Transverse colon (tissue), 4 donors: ENCODE results near the gene TTC6. TPM values are rescaled to one million over a fixed set of nuclear protein-coding genes. Genes with fewer than 3 reads are reported as not detected.
A peak's percentile ranks its signal among the peaks of the same experiment; 100 is the strongest.

ENCODE experiments used
- DNase-seq: peaks from one replicate; pipeline ENCODE4 v3.0.0-alpha.2; 2019
- H3K27ac ChIP-seq, 4 donors: fragments of 200-600 bp; sonication (generic); 2 replicates each; pipeline ENCODE4 v1.5.1; 2016 to 2018; ENCODE audit warnings: inconsistent platforms in 4 of 4
- H3K27me3 ChIP-seq: fragments of 200-600 bp; sonication (generic); 2 replicates; pipeline ENCODE4 v1.5.1; 2017; ENCODE audit warnings: inconsistent platforms
- H3K36me3 ChIP-seq, 4 donors: fragments of 200-600 bp; sonication (generic); 2 replicates each; pipeline ENCODE4 v1.5.1; 2017 to 2019; ENCODE audit warnings: inconsistent platforms in 4 of 4
- H3K4me1 ChIP-seq, 4 donors: fragments of 200-600 bp; sonication (generic); 2 replicates each; pipeline ENCODE4 v1.5.1; 2017 to 2020; ENCODE audit warnings: inconsistent platforms in 4 of 4
- H3K4me3 ChIP-seq, 4 donors: fragments of 200-600 bp; sonication (generic); 1 replicate in 1 of 4; 2 replicates in 3 of 4; pipeline versions ENCODE4 v1.5.1 to v1.6.1; 2017 to 2019; ENCODE audit warnings: inconsistent platforms in 4 of 4
- H3K9me3 ChIP-seq, 2 donors: fragments of 200-600 bp; sonication (generic); 2 replicates each; pipeline ENCODE4 v1.5.1; 2017 to 2019; ENCODE audit warnings: inconsistent platforms in 2 of 2
- EP300 ChIP-seq: sonication (generic); formaldehyde crosslinking; IDR thresholded peaks from one replicate; pipeline ENCODE4 v1.6.1; 2017; ENCODE audit warnings: antibody characterized with exemption, low read depth
- POLR2A ChIP-seq: fragments of 450-650 bp; IDR thresholded peaks from one replicate; pipeline ENCODE4 v1.6.1; 2016; ENCODE audit warnings: antibody characterized with exemption, mild to moderate bottlenecking, moderate library complexity
- POLR2AphosphoS5 ChIP-seq, 3 donors: sonication (generic); formaldehyde crosslinking; IDR thresholded peaks; one replicate each; pipeline ENCODE4 v1.6.1; 2016; ENCODE audit warnings: antibody characterized with exemption in 3 of 3
- WGBS, 2 donors: methylation state at CpG; one replicate each; pipeline ENCODE4 v1.1.5; 2018; ENCODE audit warnings: low coverage in 1 of 2; 5-methylcytosine and 5-hydroxymethylcytosine counted together
- in situ Hi-C, 4 donors: fragments of 200-750 bp; cut with MboI; loops; one replicate each; pipeline versions ENCODE4 v1.15.0 to v1.15.1; 2017; ENCODE audit warnings: low sequenced_read_pairs in 3 of 4, low pct_ligation_motif_present in 1 of 4, low pct_unique_long_range_greater_than_20kb in 1 of 4
- intact Hi-C: fragments of 100-400 bp; cut with DNase I; formaldehyde crosslinking; loops from one replicate; pipeline ENCODE4 v1.15.1; 2023; ENCODE audit warnings: low total_unique reads
- total RNA-seq, 4 donors: library from RNA; depleted of rRNA; stranded (reverse); fragments of >200 nt; gene quantifications; one replicate each; pipeline ENCODE4 v1.1.0, GENCODE V29; 2016
- TF ChIP-seq, protein P1 (sequence below), 5 experiments: fragments of 200-600 bp in 3 of 5; fragments of 450-650 bp in 2 of 5; sonication (generic) in 3 of 5; IDR thresholded peaks; 1 replicate in 2 of 5; 2 replicates in 3 of 5; pipeline ENCODE4 v1.5.1; 2016 to 2017; ENCODE audit warnings: antibody characterized with exemption in 5 of 5, inconsistent platforms in 3 of 5, mild to moderate bottlenecking in 2 of 5, moderate library complexity in 1 of 5

Gene TTC6
- total RNA-seq, 4 donors from 2014 or later, result 1.5 to 12.5 (median 4.9) TPM

DNA sequence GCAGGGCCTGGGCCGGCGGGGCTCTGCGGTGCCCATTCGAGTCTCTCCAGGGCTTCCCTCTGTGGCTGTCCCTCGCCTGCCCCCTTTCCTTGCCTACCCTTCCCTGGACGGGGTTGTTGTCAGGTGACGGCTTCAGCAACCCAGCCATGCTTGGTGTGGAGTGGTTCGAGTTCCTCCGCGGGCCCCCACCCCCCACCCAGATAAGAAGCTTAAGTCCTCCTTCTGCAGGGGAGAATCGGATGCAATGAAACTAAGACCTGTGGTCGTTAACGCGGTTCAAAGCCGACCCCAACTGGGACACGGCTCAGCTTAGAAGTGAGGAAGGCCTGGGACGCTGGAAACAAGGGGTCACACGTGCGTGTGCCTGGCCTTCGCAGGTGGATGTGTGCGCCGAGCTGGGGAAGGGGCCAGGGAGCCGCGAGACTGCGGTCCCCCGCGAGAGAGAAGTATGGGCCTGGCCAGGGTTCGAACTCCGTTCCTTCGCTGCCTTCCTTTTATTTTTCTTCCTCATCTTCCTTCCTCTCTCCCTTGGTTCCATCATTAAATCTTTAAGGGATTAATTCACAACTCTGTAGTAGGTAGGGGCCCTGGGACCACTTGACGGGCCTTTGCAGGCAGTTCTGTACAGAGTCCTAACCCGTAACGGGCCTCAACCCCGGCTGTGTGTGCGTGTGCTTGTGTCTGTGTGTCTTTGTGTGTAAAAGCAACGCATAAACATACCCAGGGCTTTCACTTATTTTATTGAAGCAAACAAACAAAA lies 3.5 kb downstream of the TTC6 start:
- in situ Hi-C loops (no loop called here), intact Hi-C loops (no loop called here)
- WGBS, 2 donors, result 12% methylated on average over 36 of the region's 36 CpGs; no CpG with 5 or more reads in 1 of the 2 donors
- Histone ChIP-seq H3K4me1 (peaks cover 8 to 70% (median 41%) of the 10 kb centered on the region in 4 donors), H3K36me3 (no peaks in the 10 kb centered on the region), H3K27me3 (peaks cover 93% of the 10 kb centered on the region), H3K27ac (peak overlapping the region; percentile 90 to 94 (median 90)), H3K4me3 (peak overlapping the region; percentile 20 to 46 (median 32)), H3K9me3 (no peaks in the 10 kb centered on the region)
- no peak for DNase-seq
- TF ChIP-seq POLR2AphosphoS5 (IDR thresholded peaks at IDR 0.05) (no peak), EP300 (no peak), POLR2A (no peak)
- TF ChIP-seq, protein P1, sequence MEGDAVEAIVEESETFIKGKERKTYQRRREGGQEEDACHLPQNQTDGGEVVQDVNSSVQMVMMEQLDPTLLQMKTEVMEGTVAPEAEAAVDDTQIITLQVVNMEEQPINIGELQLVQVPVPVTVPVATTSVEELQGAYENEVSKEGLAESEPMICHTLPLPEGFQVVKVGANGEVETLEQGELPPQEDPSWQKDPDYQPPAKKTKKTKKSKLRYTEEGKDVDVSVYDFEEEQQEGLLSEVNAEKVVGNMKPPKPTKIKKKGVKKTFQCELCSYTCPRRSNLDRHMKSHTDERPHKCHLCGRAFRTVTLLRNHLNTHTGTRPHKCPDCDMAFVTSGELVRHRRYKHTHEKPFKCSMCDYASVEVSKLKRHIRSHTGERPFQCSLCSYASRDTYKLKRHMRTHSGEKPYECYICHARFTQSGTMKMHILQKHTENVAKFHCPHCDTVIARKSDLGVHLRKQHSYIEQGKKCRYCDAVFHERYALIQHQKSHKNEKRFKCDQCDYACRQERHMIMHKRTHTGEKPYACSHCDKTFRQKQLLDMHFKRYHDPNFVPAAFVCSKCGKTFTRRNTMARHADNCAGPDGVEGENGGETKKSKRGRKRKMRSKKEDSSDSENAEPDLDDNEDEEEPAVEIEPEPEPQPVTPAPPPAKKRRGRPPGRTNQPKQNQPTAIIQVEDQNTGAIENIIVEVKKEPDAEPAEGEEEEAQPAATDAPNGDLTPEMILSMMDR (IDR thresholded peaks at IDR 0.05), result no peak

DNA sequence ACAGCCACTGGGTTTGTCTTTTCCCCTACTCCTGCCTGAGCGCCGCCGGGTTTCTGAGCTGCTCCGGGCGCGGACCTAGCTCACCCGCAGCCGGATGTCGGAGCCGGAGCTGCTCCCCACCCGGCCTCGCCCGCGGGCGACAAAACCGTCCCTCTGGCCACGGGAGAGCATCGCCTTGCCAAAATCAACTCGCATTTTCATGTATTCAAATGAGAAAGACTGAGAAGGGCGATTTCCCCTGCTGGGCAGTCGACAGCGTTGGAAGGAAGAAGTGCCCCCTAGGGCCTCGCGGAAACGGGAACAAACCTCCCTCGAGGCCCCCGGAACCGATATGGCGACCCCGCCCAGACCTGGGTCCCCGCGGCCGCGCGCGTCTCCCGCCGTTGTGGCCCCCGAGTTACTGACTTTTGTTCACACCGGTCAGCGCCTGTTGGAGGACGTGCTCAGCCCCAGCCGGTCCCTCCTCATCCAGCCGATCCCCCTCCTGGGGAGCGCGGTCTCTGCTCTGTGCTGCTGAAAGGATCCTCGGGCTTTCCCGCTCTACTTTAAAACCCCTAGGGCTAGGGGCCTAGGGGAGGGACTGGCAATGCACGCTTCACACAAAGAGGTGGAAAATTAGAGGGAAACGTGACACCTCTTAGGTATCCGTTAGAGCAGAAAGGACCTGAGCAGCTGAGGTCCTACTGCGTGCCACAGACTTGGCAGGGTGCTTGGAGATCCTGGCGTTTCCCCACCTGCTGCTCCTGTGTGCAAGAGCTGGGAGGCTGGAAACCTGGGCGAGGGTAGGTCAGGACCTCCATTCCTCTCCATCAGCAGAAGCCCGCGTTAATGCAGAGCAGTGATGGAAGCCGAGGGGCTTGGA lies 4.3 kb downstream of the TTC6 start:
- H3K9me3 ChIP-seq, result no peaks in the 10 kb centered on the region
- H3K36me3 ChIP-seq, result no peaks in the 10 kb centered on the region
- peaks cover 8 to 70% (median 41%) of the 10 kb centered on the region in 4 donors for H3K4me1 ChIP-seq
- no peak for DNase-seq
- WGBS, 2 donors, result 12% methylated on average over 52 of the region's 57 CpGs; no CpG with 5 or more reads in 1 of the 2 donors
- TF ChIP-seq EP300 (no peak), POLR2A (peak; percentile 30), POLR2AphosphoS5 (IDR thresholded peaks at IDR 0.05) (peak in 1 of 3 donors; percentile 23)
- TF ChIP-seq, protein P1 (IDR thresholded peaks at IDR 0.05), result peak in 1 of 5 experiments; percentile 11
- H3K27ac ChIP-seq, result peak overlapping the region; percentile 90 to 94 (median 90)
- intact Hi-C loops (no loop called here), in situ Hi-C loops (no loop called here)
- peak overlapping the region in 3 of 4 donors; percentile 23 to 46 (median 42) for H3K4me3 ChIP-seq
- H3K27me3 ChIP-seq, result peaks cover 85% of the 10 kb centered on the region

DNA sequence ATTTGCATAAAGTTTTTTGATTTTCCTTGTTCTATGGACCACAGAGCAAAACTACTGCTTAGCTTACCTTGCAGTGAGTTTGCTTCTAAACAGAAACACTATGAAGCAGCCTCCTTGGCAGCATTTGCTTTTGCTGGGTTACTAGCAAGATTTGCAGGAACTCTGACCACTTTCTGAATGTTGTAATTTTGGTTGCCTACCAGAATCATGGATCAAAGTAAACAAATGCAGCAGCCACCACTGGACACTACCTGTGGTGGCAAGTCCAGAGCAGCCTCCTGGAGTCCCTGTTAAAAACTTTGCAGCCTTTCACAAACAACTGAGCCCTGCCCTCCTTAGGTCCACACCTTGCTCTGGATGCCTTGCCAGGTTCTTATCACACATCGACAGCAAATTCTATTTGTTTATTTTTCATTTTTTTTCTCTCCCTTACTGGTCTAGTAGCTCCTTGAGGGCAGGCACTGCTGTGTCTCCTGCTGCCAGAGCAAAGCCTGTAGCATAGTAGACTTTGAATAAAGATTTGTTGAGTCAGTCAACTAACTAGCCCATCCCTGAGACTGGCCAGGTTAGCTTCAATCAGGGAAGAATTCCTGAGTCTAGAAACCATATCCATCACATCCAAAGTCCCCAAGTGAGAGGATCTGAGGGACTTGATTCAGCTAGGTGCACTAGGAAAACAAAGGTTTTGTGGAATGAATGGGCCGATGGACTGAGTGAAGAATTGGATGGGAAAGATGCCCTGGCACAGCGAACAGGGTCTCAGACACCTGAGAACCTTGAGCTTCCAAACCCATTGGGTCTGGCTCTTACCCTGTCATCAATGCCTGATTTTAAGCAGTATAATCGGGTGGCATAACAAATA lies 5.7 kb downstream of the TTC6 start:
- H3K4me1 ChIP-seq, result peaks cover 5 to 60% (median 32%) of the 10 kb centered on the region in 4 donors

More for the DNA sequence above, 5.7 kb downstream of the TTC6 start:
- intact Hi-C loops (no loop called here), in situ Hi-C loops (no loop called here)
- DNase-seq, result no peak
- peaks cover 84% of the 10 kb centered on the region for H3K27me3 ChIP-seq
- 50 to 51% methylated on average over 4 of the region's 4 CpGs for WGBS, 2 donors
- TF ChIP-seq EP300 (no peak), POLR2AphosphoS5 (IDR thresholded peaks at IDR 0.05) (no peak), POLR2A (peak; percentile 21)
- TF ChIP-seq, protein P1 (IDR thresholded peaks at IDR 0.05), result no peak
- no peak overlapping the region for H3K4me3 ChIP-seq
- no peaks in the 10 kb centered on the region for H3K9me3 ChIP-seq
- no peaks in the 10 kb centered on the region for H3K36me3 ChIP-seq
- H3K27ac ChIP-seq, result peak overlapping the region in 3 of 4 donors; percentile 42 to 90 (median 47)
